Measurements from ENCODE around the gene EPS15.

- TF ChIP-seq, protein P1, sequence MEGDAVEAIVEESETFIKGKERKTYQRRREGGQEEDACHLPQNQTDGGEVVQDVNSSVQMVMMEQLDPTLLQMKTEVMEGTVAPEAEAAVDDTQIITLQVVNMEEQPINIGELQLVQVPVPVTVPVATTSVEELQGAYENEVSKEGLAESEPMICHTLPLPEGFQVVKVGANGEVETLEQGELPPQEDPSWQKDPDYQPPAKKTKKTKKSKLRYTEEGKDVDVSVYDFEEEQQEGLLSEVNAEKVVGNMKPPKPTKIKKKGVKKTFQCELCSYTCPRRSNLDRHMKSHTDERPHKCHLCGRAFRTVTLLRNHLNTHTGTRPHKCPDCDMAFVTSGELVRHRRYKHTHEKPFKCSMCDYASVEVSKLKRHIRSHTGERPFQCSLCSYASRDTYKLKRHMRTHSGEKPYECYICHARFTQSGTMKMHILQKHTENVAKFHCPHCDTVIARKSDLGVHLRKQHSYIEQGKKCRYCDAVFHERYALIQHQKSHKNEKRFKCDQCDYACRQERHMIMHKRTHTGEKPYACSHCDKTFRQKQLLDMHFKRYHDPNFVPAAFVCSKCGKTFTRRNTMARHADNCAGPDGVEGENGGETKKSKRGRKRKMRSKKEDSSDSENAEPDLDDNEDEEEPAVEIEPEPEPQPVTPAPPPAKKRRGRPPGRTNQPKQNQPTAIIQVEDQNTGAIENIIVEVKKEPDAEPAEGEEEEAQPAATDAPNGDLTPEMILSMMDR (IDR thresholded peaks at IDR 0.05): no peak
- no peak for TF ChIP-seq POLR2AphosphoS5 (IDR thresholded peaks at IDR 0.05; ENCODE audit: low read depth, low read length)
- TF ChIP-seq REST (IDR thresholded peaks at IDR 0.05; ENCODE audit: insufficient read depth in 1 of 2, low read depth in 2 of 2, low read length in 1 of 2): no peak
Measured at GRCh38 chr1:51342591-51343206, 176.4 kb downstream of the EPS15 start.

Data from Panc1 (cell line).